ENCODE data around the gene MIOX. TPM values are rescaled to one million over a fixed set of nuclear protein-coding genes. Genes with fewer than 3 reads are reported as not detected.
A peak's percentile ranks its signal among the peaks of the same experiment; 100 is the strongest.

Gene MIOX
- polyA plus RNA-seq, 1 experiment: 0.14 TPM

- TF ChIP-seq CTCF (IDR thresholded peaks at IDR 0.05; ENCODE audit: low read depth, low read length): no peak
- ChIA-PET POLR2A (no interaction called here), CTCF (no interaction called here)
- no peak overlapping the region for H3K4me3 ChIP-seq (ENCODE audit: low read depth, low read length)
- peaks cover 18% of the 10 kb centered on the region for H3K27me3 ChIP-seq (ENCODE audit: control insufficient read depth, insufficient read depth, low read length)
- no peak overlapping the region for H3K27ac ChIP-seq (ENCODE audit: low read depth, low read length)
- no peaks in the 10 kb centered on the region; the same call in 1 of the 2 replicates for H3K9me3 ChIP-seq (ENCODE audit: control insufficient read depth, insufficient read depth, low read length)
- no peak for DNase-seq (ENCODE audit: low read depth, low spot score)
These were observed 9.8 kb upstream of the MIOX start for GRCh38 chr22:50476868-50477267.

- ChIA-PET POLR2A (interaction anchor here (0.6 kb wide), 1 partner anchor 87 kb away, joined by 6 read pairs; no protein-coding TSS in a partner anchor), CTCF (no interaction called here)
- peaks cover 23% of the 10 kb centered on the region for H3K27me3 ChIP-seq (ENCODE audit: control insufficient read depth, insufficient read depth, low read length)
- DNase-seq (ENCODE audit: low read depth, low spot score): no peak
- peaks cover 4% of the 10 kb centered on the region; the same call in 1 of the 2 replicates for H3K9me3 ChIP-seq (ENCODE audit: control insufficient read depth, insufficient read depth, low read length)
- no peak overlapping the region for H3K4me3 ChIP-seq (ENCODE audit: low read depth, low read length)
- no peak overlapping the region for H3K27ac ChIP-seq (ENCODE audit: low read depth, low read length)
- no peak for TF ChIP-seq CTCF (IDR thresholded peaks at IDR 0.05; ENCODE audit: low read depth, low read length)
These were observed 8.7 kb upstream of the MIOX start for GRCh38 chr22:50477923-50478322.

GRCh38 chr22:50479721-50480120 is 6.9 kb upstream of the MIOX start:
- no peak for DNase-seq (ENCODE audit: low read depth, low spot score)
- H3K27me3 ChIP-seq (ENCODE audit: control insufficient read depth, insufficient read depth, low read length): peaks cover 23% of the 10 kb centered on the region
- ChIA-PET POLR2A (no interaction called here), CTCF (no interaction called here)
- H3K27ac ChIP-seq (ENCODE audit: low read depth, low read length): no peak overlapping the region
- peaks cover 4% of the 10 kb centered on the region; the same call in 1 of the 2 replicates for H3K9me3 ChIP-seq (ENCODE audit: control insufficient read depth, insufficient read depth, low read length)
- no peak for TF ChIP-seq CTCF (IDR thresholded peaks at IDR 0.05; ENCODE audit: low read depth, low read length)
- H3K4me3 ChIP-seq (ENCODE audit: low read depth, low read length): no peak overlapping the region

GRCh38 chr22:50481045-50481439 is 5.6 kb upstream of the MIOX start:
- Histone ChIP-seq H3K27ac (ENCODE audit: low read depth, low read length) (no peak overlapping the region), H3K4me3 (ENCODE audit: low read depth, low read length) (peak overlapping the region; percentile 69), H3K27me3 (ENCODE audit: control insufficient read depth, insufficient read depth, low read length) (peaks cover 24% of the 10 kb centered on the region), H3K9me3 (ENCODE audit: control insufficient read depth, insufficient read depth, low read length) (peaks cover 4% of the 10 kb centered on the region; the same call in 1 of the 2 replicates)
- no peak for TF ChIP-seq CTCF (IDR thresholded peaks at IDR 0.05; ENCODE audit: low read depth, low read length)
- ChIA-PET POLR2A (no interaction called here), CTCF (no interaction called here)
- DNase-seq (ENCODE audit: low read depth, low spot score): no peak

GRCh38 chr22:50481440-50482106 is 5.1 kb upstream of the MIOX start, which contains the start of gene ADM2:
TSS of gene ADM2 (plus strand) at chr22:50481543. CDS start at chr22:50481848, 305 bp downstream.
- ChIA-PET CTCF (no interaction called here), POLR2A (no interaction called here)
- TF ChIP-seq CTCF (IDR thresholded peaks at IDR 0.05; ENCODE audit: low read depth, low read length): no peak
- peaks cover 24% of the 10 kb centered on the region for H3K27me3 ChIP-seq (ENCODE audit: control insufficient read depth, insufficient read depth, low read length)
- H3K27ac ChIP-seq (ENCODE audit: low read depth, low read length): no peak within 1 kb of the TSS
- peak within 1 kb of the TSS; percentile 69 for H3K4me3 ChIP-seq (ENCODE audit: low read depth, low read length)
- no peak for DNase-seq (ENCODE audit: low read depth, low spot score)
- H3K9me3 ChIP-seq (ENCODE audit: control insufficient read depth, insufficient read depth, low read length): peaks cover 4% of the 10 kb centered on the region; the same call in 1 of the 2 replicates

All from AG04450 (cell line).